Right ventricle myocardium inferior (tissue), 1 donor: ENCODE measurements around the gene JAK3. TPM values are rescaled to one million over a fixed set of nuclear protein-coding genes. Genes with fewer than 3 reads are reported as not detected.
"Not testable (repeated sequence)": the region's sequence is repeated elsewhere in the genome, so short reads cannot be mapped to it uniquely, and the experiment has no call there.

Experiments used
- ATAC-seq: fragments of 200-7000 bp; cut with Tn5 transposase; one replicate; pipeline ENCODE4 v1.9.1; 2020; ENCODE audit warnings: mild to moderate bottlenecking, moderate library complexity
- DNase-seq: peaks from one replicate; pipeline ENCODE4 v3.0.0; 2021; ENCODE audit errors: missing footprints
- intact Hi-C: fragments of 100-400 bp; cut with DNase I; formaldehyde crosslinking; loops from one replicate; pipeline ENCODE4 v1.11.0; 2022
- total RNA-seq: library from RNA; stranded (reverse); fragmentation: NEBNext Ultra II Directional; extraction: Animal tissue kit (Norgen Biotek cat#: 25700); gene quantifications from one replicate; pipeline ENCODE4 v1.2.1, GENCODE V29; 2021
- donor health status: DM: no; HTN: yes; CAD: no; lungs with severe emphysema.

The JAK3 gene
- total RNA-seq, 1 donor from 2014 or later = 1.9 TPM

GRCh38 chr19:17790059-17790780, 57.6 kb downstream of the JAK3 start:
- no peak for DNase-seq
- intact Hi-C loops = no loop called here
- no peak for ATAC-seq

GRCh38 chr19:17788632-17789031, 59.1 kb downstream of the JAK3 start:
- ATAC-seq (no peak), DNase-seq (no peak)
- intact Hi-C loops = loop anchor here (10.0 kb wide), 1 partner anchor 444 kb away; no protein-coding TSS in a partner anchor

GRCh38 chr19:17787274-17787913, 60.4 kb downstream of the JAK3 start:
- intact Hi-C loops = loop anchor here (10.0 kb wide), 1 partner anchor 443 kb away; no protein-coding TSS in a partner anchor
- ATAC-seq (no peak), DNase-seq (no peak)

GRCh38 chr19:17784201-17785008, 63.4 kb downstream of the JAK3 start:
- peak; percentile 40 for ATAC-seq
- DNase-seq = peak; percentile 78
- intact Hi-C loops = loop anchor here (10.0 kb wide), 1 partner anchor 440 kb away; no protein-coding TSS in a partner anchor

- ATAC-seq, DNase-seq: not testable (repeated sequence)
- intact Hi-C loops = loop anchor here (10.0 kb wide), 1 partner anchor 439 kb away; no protein-coding TSS in a partner anchor
These were observed 64.1 kb downstream of the JAK3 start for GRCh38 chr19:17783721-17784120.

- intact Hi-C loops = loop anchor here (10.0 kb wide), 1 partner anchor 436 kb away; no protein-coding TSS in a partner anchor
- ATAC-seq (no peak), DNase-seq (no peak)
These were observed 67.0 kb downstream of the JAK3 start for GRCh38 chr19:17780781-17781180.

- ATAC-seq (peak; percentile 26), DNase-seq (no peak)
- intact Hi-C loops = no loop called here
These were observed 68.5 kb downstream of the JAK3 start for GRCh38 chr19:17778968-17779929.

GRCh38 chr19:17778251-17778967, 69.4 kb downstream of the JAK3 start:
- DNase-seq (peak; percentile 90), ATAC-seq (peak; percentile 47)
- intact Hi-C loops = no loop called here

GRCh38 chr19:17777840-17778239, 69.9 kb downstream of the JAK3 start:
- ATAC-seq = not testable (repeated sequence)

GRCh38 chr19:17775991-17776803, 71.6 kb downstream of the JAK3 start:
- intact Hi-C loops = no loop called here
- ATAC-seq (no peak), DNase-seq (no peak)

More at GRCh38 chr19:17777840-17778239, 69.9 kb downstream of the JAK3 start:
- intact Hi-C loops, DNase-seq: not testable (repeated sequence)

GRCh38 chr19:17775245-17775927, 72.4 kb downstream of the JAK3 start:
- intact Hi-C loops = no loop called here
- no peak for DNase-seq
- ATAC-seq = no peak

Other genes with a start within 250 kb of the JAK3 start
- 0.03 TPM for gene UNC13A, start 159.6 kb downstream of the JAK3 start, total RNA-seq
- 26.0 TPM for gene MAP1S, start 128.5 kb downstream of the JAK3 start, total RNA-seq
- 0.24 TPM for gene FCHO1, start 96.5 kb downstream of the JAK3 start, total RNA-seq
- not detected for gene B3GNT3, start 52.8 kb downstream of the JAK3 start, total RNA-seq
- not detected for gene INSL3, start 26.5 kb downstream of the JAK3 start, total RNA-seq
- 860 TPM for gene RPL18A, start 11.9 kb upstream of the JAK3 start, total RNA-seq
- gene SLC5A5, start 24.0 kb upstream of the JAK3 start, total RNA-seq = not detected
- gene CCDC124, start 85.0 kb upstream of the JAK3 start, total RNA-seq = 85.9 TPM
- not detected for gene KCNN1, start 119.1 kb upstream of the JAK3 start, total RNA-seq
- gene ARRDC2, start 160.2 kb upstream of the JAK3 start, total RNA-seq = 17.4 TPM
- 1.1 TPM for gene IL12RB1, start 239.0 kb upstream of the JAK3 start, total RNA-seq
- 5.5 TPM for gene MAST3, start 249.8 kb upstream of the JAK3 start, total RNA-seq